Stimulated activated naive B cell treated with anti-CD40 and anti-IgM and Interleukin-4, amounts not matched to agents 10 μg/mL and 1 μg/mL and 100 μg/mL, for 72 hours (primary cell): ENCODE measurements around the gene LBR.
"Not testable (repeated sequence)": the region's sequence is repeated elsewhere in the genome, so short reads cannot be mapped to it uniquely, and the experiment has no call there.

Experiments used
- ATAC-seq, 2 donors: fragments of 150-1000 bp; cut with Tn5 transposase; replicated peaks; 2 replicates each; pipeline ENCODE4 v1.10.0; 2021; ENCODE audit warnings: moderate library complexity in 1 of 2
- DNase-seq: peaks from one replicate; pipeline ENCODE4 v3.0.0; 2021
- H3K27ac Mint-ChIP-seq: one replicate; pipeline ENCODE4 v1.8.0; 2022; ENCODE audit warnings: mild to moderate bottlenecking, mixed read lengths
- H3K27me3 Mint-ChIP-seq, 2 donors: one replicate each; pipeline ENCODE4 v1.8.0; 2022; ENCODE audit warnings: mixed read lengths in 2 of 2
- H3K36me3 Mint-ChIP-seq, 2 donors: one replicate each; pipeline ENCODE4 v1.8.0; 2022; ENCODE audit warnings: mixed read lengths in 2 of 2, mild to moderate bottlenecking in 1 of 2
- H3K4me1 Mint-ChIP-seq, 2 donors: one replicate each; pipeline ENCODE4 v1.8.0; 2022; ENCODE audit warnings: mixed read lengths in 2 of 2, mild to moderate bottlenecking in 1 of 2
- H3K4me3 Mint-ChIP-seq, 2 donors: one replicate each; pipeline ENCODE4 v1.8.0; 2022; ENCODE audit warnings: mild to moderate bottlenecking in 2 of 2, mixed read lengths in 2 of 2, moderate library complexity in 1 of 2
- H3K9me3 Mint-ChIP-seq, 2 donors: one replicate each; pipeline ENCODE4 v1.8.0; 2022; ENCODE audit warnings: mixed read lengths in 2 of 2, mild to moderate bottlenecking in 1 of 2

LBR gene

GRCh38 chr1:225427235-225428067 is at the start of gene LBR:
LBR (minus strand) TSS chr1:225428038; CDS start chr1:225424075, 3,963 bp downstream.
- Mint-ChIP-seq H3K4me3 (peak within 1 kb of the TSS; percentile 83 to 86), H3K36me3 (peaks cover 6 to 14% of the 10 kb centered on the region in 2 donors), H3K9me3 (no peaks in the 10 kb centered on the region), H3K4me1 (peaks cover 24 to 48% of the 10 kb centered on the region in 2 donors), H3K27me3 (no peaks in the 10 kb centered on the region), H3K27ac (peak within 1 kb of the TSS; percentile 88)
- ATAC-seq (peak; percentile 19 to 24), DNase-seq (no peak)

- Mint-ChIP-seq H3K4me1 (peaks cover 34 to 56% of the 10 kb centered on the region in 2 donors), H3K36me3 (peaks cover 0 to 3% of the 10 kb centered on the region in 2 donors), H3K27me3 (no peaks in the 10 kb centered on the region), H3K27ac (no peak overlapping the region), H3K4me3 (no peak overlapping the region), H3K9me3 (no peaks in the 10 kb centered on the region)
- ATAC-seq (no peak), DNase-seq (no peak)
Observed at GRCh38 chr1:225477296-225477911, 49.6 kb upstream of the LBR start.

- DNase-seq: no peak
- Mint-ChIP-seq H3K4me1 (peaks cover 30 to 49% of the 10 kb centered on the region in 2 donors), H3K27ac (no peak overlapping the region), H3K9me3 (no peaks in the 10 kb centered on the region), H3K36me3 (peaks cover 0 to 3% of the 10 kb centered on the region in 2 donors), H3K27me3 (no peaks in the 10 kb centered on the region), H3K4me3 (no peak overlapping the region)
- peak; percentile 14 for ATAC-seq
Observed at GRCh38 chr1:225476538-225476988, 48.7 kb upstream of the LBR start.

GRCh38 chr1:225476100-225476511 is 48.3 kb upstream of the LBR start:
- no peak for ATAC-seq
- H3K9me3 Mint-ChIP-seq: no peaks in the 10 kb centered on the region
- H3K4me1 Mint-ChIP-seq: peaks cover 29 to 47% of the 10 kb centered on the region in 2 donors
- no peaks in the 10 kb centered on the region for H3K27me3 Mint-ChIP-seq
- H3K4me3 Mint-ChIP-seq: no peak overlapping the region
- no peak for DNase-seq
- H3K36me3 Mint-ChIP-seq: peaks cover 0 to 3% of the 10 kb centered on the region in 2 donors
- H3K27ac Mint-ChIP-seq: no peak overlapping the region

- Mint-ChIP-seq H3K27me3 (no peaks in the 10 kb centered on the region), H3K36me3 (peaks cover 0 to 3% of the 10 kb centered on the region in 2 donors), H3K9me3 (no peaks in the 10 kb centered on the region), H3K27ac (no peak overlapping the region), H3K4me3 (no peak overlapping the region), H3K4me1 (peaks cover 20 to 38% of the 10 kb centered on the region in 2 donors)
- ATAC-seq (peak; percentile 79 to 80), DNase-seq (peak; percentile 62)
Observed at GRCh38 chr1:225474986-225475820, 47.4 kb upstream of the LBR start.

GRCh38 chr1:225474439-225474985 is 46.7 kb upstream of the LBR start:
- Mint-ChIP-seq H3K27ac (no peak overlapping the region), H3K9me3 (no peaks in the 10 kb centered on the region), H3K4me1 (peaks cover 19 to 32% of the 10 kb centered on the region in 2 donors), H3K4me3 (no peak overlapping the region), H3K36me3 (peaks cover 0 to 3% of the 10 kb centered on the region in 2 donors), H3K27me3 (no peaks in the 10 kb centered on the region)
- no peak for DNase-seq
- no peak for ATAC-seq

- H3K9me3 Mint-ChIP-seq, H3K36me3 Mint-ChIP-seq, H3K4me3 Mint-ChIP-seq, H3K27ac Mint-ChIP-seq, H3K27me3 Mint-ChIP-seq, ATAC-seq, DNase-seq: not testable (repeated sequence)
- H3K4me1 Mint-ChIP-seq: peaks cover 16 to 28% of the 10 kb centered on the region in 2 donors
Observed at GRCh38 chr1:225473676-225474438, 46.0 kb upstream of the LBR start.

- not testable (repeated sequence) for H3K36me3 Mint-ChIP-seq, H3K4me3 Mint-ChIP-seq, DNase-seq, H3K27me3 Mint-ChIP-seq, H3K9me3 Mint-ChIP-seq, ATAC-seq, H3K27ac Mint-ChIP-seq
- peaks cover 19 to 28% of the 10 kb centered on the region in 2 donors for H3K4me1 Mint-ChIP-seq
Observed at GRCh38 chr1:225473266-225473665, 45.4 kb upstream of the LBR start.

GRCh38 chr1:225471453-225472301 is 43.8 kb upstream of the LBR start:
- H3K9me3 Mint-ChIP-seq: no peaks in the 10 kb centered on the region
- H3K36me3 Mint-ChIP-seq: no peaks in the 10 kb centered on the region
- DNase-seq: no peak
- H3K4me3 Mint-ChIP-seq: no peak overlapping the region
- no peaks in the 10 kb centered on the region for H3K27me3 Mint-ChIP-seq
- ATAC-seq: no peak
- peaks cover 13 to 27% of the 10 kb centered on the region in 2 donors for H3K4me1 Mint-ChIP-seq
- H3K27ac Mint-ChIP-seq: no peak overlapping the region

GRCh38 chr1:225471109-225471452 is 43.2 kb upstream of the LBR start:
- Mint-ChIP-seq H3K27me3 (no peaks in the 10 kb centered on the region), H3K36me3 (no peaks in the 10 kb centered on the region), H3K4me1 (peaks cover 9 to 28% of the 10 kb centered on the region in 2 donors), H3K9me3 (no peaks in the 10 kb centered on the region), H3K27ac (no peak overlapping the region), H3K4me3 (no peak overlapping the region)
- ATAC-seq (no peak), DNase-seq (no peak)

GRCh38 chr1:225470211-225471108 is 42.6 kb upstream of the LBR start:
- no peaks in the 10 kb centered on the region for H3K27me3 Mint-ChIP-seq
- no peak for ATAC-seq
- peaks cover 9 to 34% of the 10 kb centered on the region in 2 donors for H3K4me1 Mint-ChIP-seq
- no peak overlapping the region for H3K4me3 Mint-ChIP-seq
- peak overlapping the region; percentile 47 for H3K27ac Mint-ChIP-seq
- no peaks in the 10 kb centered on the region for H3K36me3 Mint-ChIP-seq
- H3K9me3 Mint-ChIP-seq: no peaks in the 10 kb centered on the region
- no peak for DNase-seq

- H3K9me3 Mint-ChIP-seq: no peaks in the 10 kb centered on the region
- peak overlapping the region; percentile 93 to 95 for H3K4me3 Mint-ChIP-seq
- no peak for DNase-seq
- no peaks in the 10 kb centered on the region for H3K36me3 Mint-ChIP-seq
- no peak for ATAC-seq
- peak overlapping the region; percentile 9 for H3K27ac Mint-ChIP-seq
- peaks cover 12 to 40% of the 10 kb centered on the region in 2 donors for H3K4me1 Mint-ChIP-seq
- H3K27me3 Mint-ChIP-seq: no peaks in the 10 kb centered on the region
Observed at GRCh38 chr1:225469051-225469450, 41.2 kb upstream of the LBR start.
